Duodenal mucosa (tissue), 2 donors: ENCODE measurements around the gene TUBB2B.

Experiments used
- H3K27ac ChIP-seq: one replicate; pipeline ENCODE4 v1.7.0; 2013; ENCODE audit warnings: low read depth, low read length
- H3K27me3 ChIP-seq, 2 donors: one replicate each; pipeline ENCODE4 v1.7.0; 2013; ENCODE audit warnings: low read length in 2 of 2, control low read depth in 1 of 2; ENCODE audit not compliant: insufficient read depth in 2 of 2, control insufficient read depth in 1 of 2
- H3K36me3 ChIP-seq, 2 donors: one replicate each; pipeline ENCODE4 v1.7.0; 2013; ENCODE audit warnings: low read length in 2 of 2, control low read depth in 1 of 2; ENCODE audit not compliant: insufficient read depth in 2 of 2, control insufficient read depth in 1 of 2
- H3K4me1 ChIP-seq, 2 donors: one replicate each; pipeline ENCODE4 v1.7.0; 2013; ENCODE audit warnings: low read length in 2 of 2, control low read depth in 1 of 2; ENCODE audit not compliant: insufficient read depth in 2 of 2, control insufficient read depth in 1 of 2
- H3K4me3 ChIP-seq, 2 donors: one replicate each; pipeline ENCODE4 v1.7.0; 2013; ENCODE audit warnings: low read length in 2 of 2, low read depth in 1 of 2
- H3K9ac ChIP-seq, 2 donors: one replicate each; pipeline ENCODE4 v1.7.0; 2013; ENCODE audit warnings: low read length in 2 of 2, low read depth in 1 of 2
- H3K9me3 ChIP-seq, 2 donors: one replicate each; pipeline ENCODE4 v1.7.0; 2013; ENCODE audit warnings: low read length in 2 of 2, control low read depth in 1 of 2; ENCODE audit not compliant: control insufficient read depth in 1 of 2

Gene TUBB2B

DNA sequence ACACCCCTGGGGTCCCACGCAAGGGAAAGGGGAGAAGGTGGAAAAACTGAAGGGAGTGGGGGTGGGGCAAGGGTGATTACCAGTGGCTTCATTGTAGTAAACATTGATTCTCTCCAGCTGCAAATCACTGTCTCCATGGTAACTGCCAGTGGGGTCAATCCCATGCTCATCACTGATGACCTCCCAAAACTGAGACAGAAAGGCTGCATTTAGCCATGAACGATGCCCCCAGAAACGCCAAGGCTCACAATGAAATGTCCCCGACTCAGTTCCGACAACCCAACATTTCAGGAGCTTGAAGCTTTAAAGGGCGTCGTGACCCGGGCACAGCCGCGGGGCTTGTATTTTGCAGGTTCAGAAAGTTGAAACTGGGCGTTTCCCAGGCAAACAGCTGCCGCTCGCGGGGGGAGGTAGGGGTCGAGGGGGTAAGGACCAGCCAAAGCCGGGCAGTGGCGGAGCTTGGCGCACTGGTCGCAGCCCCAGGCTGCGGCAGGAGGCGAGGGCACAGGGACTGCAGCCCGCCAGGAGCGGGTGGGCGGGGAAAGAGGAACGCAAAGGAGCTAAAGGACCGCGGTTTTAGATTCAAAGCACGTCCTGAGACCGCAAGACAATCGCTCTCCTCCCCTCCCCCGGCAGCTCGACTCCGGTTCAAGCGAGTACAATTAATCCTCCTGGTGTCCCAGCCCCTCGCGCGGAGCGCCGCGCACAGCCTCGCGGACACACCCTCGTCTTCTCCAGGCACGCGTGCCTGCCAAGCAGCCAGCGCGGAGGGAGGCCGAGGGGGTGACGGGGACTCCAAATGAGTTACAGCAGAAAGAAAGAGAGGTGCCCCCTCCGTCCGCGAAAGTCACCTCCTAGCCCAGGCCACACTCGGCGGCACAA lies 731 bp downstream of the TUBB2B start:
- no peaks in the 10 kb centered on the region for H3K9me3 ChIP-seq
- peaks cover 24 to 42% of the 10 kb centered on the region in 2 donors for H3K4me1 ChIP-seq
- peaks cover 57 to 58% of the 10 kb centered on the region in 2 donors for H3K27me3 ChIP-seq
- H3K4me3 ChIP-seq = peak overlapping the region; percentile 55 to 60
- no peak overlapping the region for H3K27ac ChIP-seq
- peak overlapping the region in 1 of 2 donors; percentile 18 for H3K9ac ChIP-seq
- no peaks in the 10 kb centered on the region for H3K36me3 ChIP-seq

DNA sequence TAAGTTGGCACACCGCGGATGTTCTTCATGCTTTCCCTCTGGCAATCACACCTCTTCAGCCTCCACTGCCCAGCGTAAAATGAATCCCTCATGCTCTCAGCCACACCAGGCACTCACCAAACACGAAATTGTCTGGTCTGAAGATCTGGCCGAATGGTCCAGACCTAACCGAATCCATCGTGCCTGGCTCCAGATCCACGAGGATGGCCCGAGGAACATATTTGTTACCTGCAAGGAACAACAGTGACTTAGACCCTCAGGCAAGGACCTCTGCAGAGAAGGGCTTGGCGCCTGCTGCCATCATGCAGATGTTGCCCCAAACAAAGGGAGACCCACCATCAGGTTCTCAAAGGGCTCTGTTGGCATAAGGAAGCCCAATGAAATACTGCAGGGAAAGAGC lies 1.4 kb downstream of the TUBB2B start:
- Histone ChIP-seq H3K9me3 (no peaks in the 10 kb centered on the region), H3K9ac (no peak overlapping the region), H3K4me3 (no peak overlapping the region), H3K36me3 (no peaks in the 10 kb centered on the region), H3K27me3 (peaks cover 51% of the 10 kb centered on the region in 2 donors), H3K4me1 (peaks cover 17 to 35% of the 10 kb centered on the region in 2 donors), H3K27ac (no peak overlapping the region)

- H3K9ac ChIP-seq = no peak overlapping the region
- H3K9me3 ChIP-seq = no peaks in the 10 kb centered on the region
- no peak overlapping the region for H3K4me3 ChIP-seq
- no peaks in the 10 kb centered on the region for H3K36me3 ChIP-seq
- no peak overlapping the region for H3K27ac ChIP-seq
- H3K4me1 ChIP-seq = peaks cover 4 to 9% of the 10 kb centered on the region in 2 donors
- peaks cover 29 to 36% of the 10 kb centered on the region in 2 donors for H3K27me3 ChIP-seq
These were observed 4.9 kb downstream of the TUBB2B start for GRCh38 chr6:3222506-3223038.

- H3K27me3 ChIP-seq = peaks cover 19 to 26% of the 10 kb centered on the region in 2 donors
- H3K4me1 ChIP-seq = no peaks in the 10 kb centered on the region
- H3K9ac ChIP-seq = no peak overlapping the region
- H3K27ac ChIP-seq = no peak overlapping the region
- H3K9me3 ChIP-seq = no peaks in the 10 kb centered on the region
- H3K4me3 ChIP-seq = no peak overlapping the region
- H3K36me3 ChIP-seq = no peaks in the 10 kb centered on the region
These were observed 5.9 kb downstream of the TUBB2B start for GRCh38 chr6:3221578-3221977.

- H3K9ac ChIP-seq = no peak overlapping the region
- no peaks in the 10 kb centered on the region for H3K9me3 ChIP-seq
- H3K27me3 ChIP-seq = peaks cover 15 to 17% of the 10 kb centered on the region in 2 donors
- H3K27ac ChIP-seq = no peak overlapping the region
- H3K4me3 ChIP-seq = no peak overlapping the region
- H3K4me1 ChIP-seq = no peaks in the 10 kb centered on the region
- H3K36me3 ChIP-seq = no peaks in the 10 kb centered on the region
These were observed 7.1 kb downstream of the TUBB2B start for GRCh38 chr6:3220366-3220765.

- Histone ChIP-seq H3K4me1 (no peaks in the 10 kb centered on the region), H3K27ac (no peak overlapping the region), H3K4me3 (no peak overlapping the region), H3K9me3 (no peaks in the 10 kb centered on the region), H3K36me3 (no peaks in the 10 kb centered on the region), H3K27me3 (peaks cover 15 to 17% of the 10 kb centered on the region in 2 donors), H3K9ac (no peak overlapping the region)
These were observed 9.2 kb downstream of the TUBB2B start for GRCh38 chr6:3218266-3218665.

DNA sequence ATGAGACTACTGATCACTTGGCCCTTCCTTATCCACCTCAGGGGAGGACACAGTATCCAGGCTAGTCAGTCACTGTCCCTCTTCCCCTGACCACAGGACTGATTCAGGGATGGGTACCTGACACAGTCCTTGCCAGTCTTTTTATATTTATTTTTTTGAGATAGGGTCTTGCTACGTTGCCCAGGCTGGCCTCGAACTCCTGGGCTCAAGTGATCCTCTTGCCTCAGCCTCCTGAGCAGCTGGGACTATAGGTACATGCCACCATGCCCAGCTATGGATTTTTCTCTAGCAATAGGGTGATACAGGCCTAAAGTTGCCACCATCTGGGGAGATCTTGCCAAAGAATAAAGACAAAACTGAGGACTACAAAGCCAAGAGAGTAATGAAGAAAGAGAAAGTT lies 10.2 kb downstream of the TUBB2B start:
- H3K4me1 ChIP-seq = no peaks in the 10 kb centered on the region

DNA sequence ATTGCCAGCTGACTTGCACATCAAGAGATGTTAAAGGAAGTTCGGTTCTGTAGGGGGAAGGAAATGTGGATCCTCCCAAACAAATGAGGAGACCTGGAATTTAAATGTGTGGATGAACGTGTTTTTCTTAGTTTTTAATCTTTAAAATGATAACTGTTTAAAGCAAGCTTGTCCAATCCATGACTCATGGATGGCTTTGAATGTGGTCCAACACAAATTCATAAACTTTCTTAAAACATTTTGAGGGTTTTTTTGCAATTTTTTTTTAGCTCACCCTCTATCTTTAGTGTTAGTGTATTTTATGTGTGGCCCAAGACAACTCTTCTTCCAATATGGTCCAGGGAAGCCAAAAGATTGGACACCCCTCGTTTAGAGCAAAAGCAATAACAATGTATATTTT lies 12.6 kb downstream of the TUBB2B start:
- Histone ChIP-seq H3K27me3 (peaks cover 15 to 16% of the 10 kb centered on the region in 2 donors), H3K9me3 (no peaks in the 10 kb centered on the region), H3K9ac (no peak overlapping the region), H3K27ac (no peak overlapping the region), H3K36me3 (no peaks in the 10 kb centered on the region), H3K4me1 (no peaks in the 10 kb centered on the region), H3K4me3 (no peak overlapping the region)

More for the DNA sequence above, 10.2 kb downstream of the TUBB2B start:
- no peak overlapping the region for H3K9ac ChIP-seq
- H3K9me3 ChIP-seq = no peaks in the 10 kb centered on the region
- H3K27ac ChIP-seq = no peak overlapping the region
- H3K36me3 ChIP-seq = no peaks in the 10 kb centered on the region
- peaks cover 15 to 17% of the 10 kb centered on the region in 2 donors for H3K27me3 ChIP-seq
- no peak overlapping the region for H3K4me3 ChIP-seq

- H3K36me3 ChIP-seq = no peaks in the 10 kb centered on the region
- no peak overlapping the region for H3K9ac ChIP-seq
- no peak overlapping the region for H3K4me3 ChIP-seq
- H3K27ac ChIP-seq = no peak overlapping the region
- no peaks in the 10 kb centered on the region for H3K9me3 ChIP-seq
- peaks cover 5 to 7% of the 10 kb centered on the region in 2 donors for H3K27me3 ChIP-seq
- H3K4me1 ChIP-seq = peaks cover 3 to 5% of the 10 kb centered on the region in 2 donors
These were observed 14.1 kb downstream of the TUBB2B start for GRCh38 chr6:3213334-3213695.

- Histone ChIP-seq H3K27ac (no peak overlapping the region), H3K9me3 (no peaks in the 10 kb centered on the region), H3K36me3 (no peaks in the 10 kb centered on the region), H3K4me3 (no peak overlapping the region), H3K27me3 (peaks cover 0 to 3% of the 10 kb centered on the region in 2 donors), H3K9ac (no peak overlapping the region), H3K4me1 (peaks cover 3 to 5% of the 10 kb centered on the region in 2 donors)
These were observed 15.2 kb downstream of the TUBB2B start for GRCh38 chr6:3212261-3212660.
